HG02938 (cell line): ENCODE data around the gene KRT73.

ENCODE experiments used
- ATAC-seq: cut with Tn5 transposase; IDR thresholded peaks from one replicate; pipeline ENCODE4 v1.9.1; 2021; ENCODE audit warnings: mild to moderate bottlenecking, moderate library complexity; ENCODE audit not compliant: unreplicated experiment

Gene KRT73

GRCh38 chr12:52646613-52647012 lies 28.3 kb upstream of the KRT73 start:
- no peak for ATAC-seq

GRCh38 chr12:52645982-52646381 lies 27.6 kb upstream of the KRT73 start:
- ATAC-seq: no peak

GRCh38 chr12:52645120-52645761 lies 26.9 kb upstream of the KRT73 start:
- ATAC-seq: no peak

GRCh38 chr12:52644078-52644415 lies 25.7 kb upstream of the KRT73 start:
- no peak for ATAC-seq

GRCh38 chr12:52643233-52644077 lies 25.1 kb upstream of the KRT73 start:
- no peak for ATAC-seq

- ATAC-seq: no peak
Observed at GRCh38 chr12:52641468-52641867, 23.1 kb upstream of the KRT73 start.

- ATAC-seq: no peak
Observed at GRCh38 chr12:52637299-52637698, 18.9 kb upstream of the KRT73 start.

- no peak for ATAC-seq
Observed at GRCh38 chr12:52636592-52637258, 18.4 kb upstream of the KRT73 start.

GRCh38 chr12:52636189-52636588 lies 17.8 kb upstream of the KRT73 start:
- ATAC-seq: no peak

- ATAC-seq: no peak
Observed at GRCh38 chr12:52634266-52635056, 16.1 kb upstream of the KRT73 start.

- ATAC-seq: no peak
Observed at GRCh38 chr12:52633383-52633782, 15.0 kb upstream of the KRT73 start.

- ATAC-seq: no peak
Observed at GRCh38 chr12:52632656-52633055, 14.3 kb upstream of the KRT73 start.

- no peak for ATAC-seq
Observed at GRCh38 chr12:52631676-52632459, 13.5 kb upstream of the KRT73 start.

- no peak for ATAC-seq
Observed at GRCh38 chr12:52631264-52631663, 12.9 kb upstream of the KRT73 start.

- no peak for ATAC-seq
Observed at GRCh38 chr12:52630599-52631200, 12.3 kb upstream of the KRT73 start.

- no peak for ATAC-seq
Observed at GRCh38 chr12:52630008-52630500, 11.7 kb upstream of the KRT73 start.

- no peak for ATAC-seq
Observed at GRCh38 chr12:52629281-52630007, 11.1 kb upstream of the KRT73 start.

GRCh38 chr12:52628841-52629240 lies 10.5 kb upstream of the KRT73 start:
- ATAC-seq: no peak

- ATAC-seq: no peak
Observed at GRCh38 chr12:52628111-52628507, 9.8 kb upstream of the KRT73 start.
